Adipocyte (in vitro differentiated cells): Measurements from ENCODE around the gene PARD3.
A peak's percentile ranks its signal among the peaks of the same experiment; 100 is the strongest.

Source experiments
- DNase-seq: peaks from one replicate; pipeline ENCODE4 v3.0.0-alpha.2; 2015; ENCODE audit warnings: low read depth
- H3K27me3 ChIP-seq: replicated peaks from 2 replicates; pipeline ENCODE4 v1.7.0; 2013; ENCODE audit warnings: mild to moderate bottlenecking, low read length, moderate library complexity; ENCODE audit not compliant: control insufficient read depth, insufficient read depth
- H3K36me3 ChIP-seq: 2 replicates; pipeline ENCODE4 v1.7.0; 2013; ENCODE audit warnings: low read length, mild to moderate bottlenecking, moderate library complexity; ENCODE audit not compliant: control insufficient read depth, insufficient read depth, severe bottlenecking
- H3K4me1 ChIP-seq: 2 replicates; pipeline ENCODE4 v1.7.0; 2013; ENCODE audit warnings: mild to moderate bottlenecking, low read length, moderate library complexity; ENCODE audit not compliant: control insufficient read depth, insufficient read depth
- H3K4me3 ChIP-seq: 2 replicates; pipeline ENCODE4 v1.7.0; 2013; ENCODE audit warnings: mild to moderate bottlenecking, low read length, moderate library complexity
- H3K9ac ChIP-seq: 2 replicates; pipeline ENCODE4 v1.7.0; 2013; ENCODE audit warnings: mild to moderate bottlenecking, low read length, moderate library complexity
- H3K9me3 ChIP-seq: 2 replicates; pipeline ENCODE4 v1.7.0; 2013; ENCODE audit warnings: mild to moderate bottlenecking, low read length, moderate library complexity; ENCODE audit not compliant: control insufficient read depth

Gene PARD3

DNA sequence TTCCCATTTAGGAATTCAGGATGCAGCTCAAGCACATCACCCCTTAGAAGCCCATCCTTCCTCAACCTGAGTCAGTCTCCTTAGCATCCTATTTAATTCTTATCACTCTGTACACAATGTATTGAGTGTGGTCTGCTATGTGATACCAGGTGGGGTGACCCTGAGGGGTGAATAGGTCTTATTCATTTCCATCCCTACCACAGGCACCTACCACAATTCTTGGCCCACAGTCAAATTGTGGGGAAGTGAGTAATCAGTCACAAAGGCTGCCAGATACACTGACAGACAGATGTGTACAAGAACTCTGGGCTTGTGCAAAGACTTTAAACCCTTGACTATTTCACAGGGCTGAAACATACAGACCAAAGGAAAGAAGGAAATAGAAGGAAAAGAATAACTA is 560.5 kb downstream of the PARD3 start:
- peak; percentile 36 for DNase-seq

GRCh38 chr10:34252111-34252510 is 563.0 kb downstream of the PARD3 start:
- Histone ChIP-seq H3K9me3 (no peaks in the 10 kb centered on the region), H3K36me3 (no peaks in the 10 kb centered on the region), H3K27me3 (no peaks in the 10 kb centered on the region), H3K9ac (no peak overlapping the region), H3K4me3 (no peak overlapping the region), H3K4me1 (peaks cover 7% of the 10 kb centered on the region)
- no peak for DNase-seq

More for the DNA sequence above, 560.5 kb downstream of the PARD3 start:
- Histone ChIP-seq H3K4me3 (no peak overlapping the region), H3K4me1 (peaks cover 7% of the 10 kb centered on the region), H3K9ac (no peak overlapping the region), H3K27me3 (no peaks in the 10 kb centered on the region), H3K9me3 (peaks cover 5% of the 10 kb centered on the region), H3K36me3 (no peaks in the 10 kb centered on the region)

DNA sequence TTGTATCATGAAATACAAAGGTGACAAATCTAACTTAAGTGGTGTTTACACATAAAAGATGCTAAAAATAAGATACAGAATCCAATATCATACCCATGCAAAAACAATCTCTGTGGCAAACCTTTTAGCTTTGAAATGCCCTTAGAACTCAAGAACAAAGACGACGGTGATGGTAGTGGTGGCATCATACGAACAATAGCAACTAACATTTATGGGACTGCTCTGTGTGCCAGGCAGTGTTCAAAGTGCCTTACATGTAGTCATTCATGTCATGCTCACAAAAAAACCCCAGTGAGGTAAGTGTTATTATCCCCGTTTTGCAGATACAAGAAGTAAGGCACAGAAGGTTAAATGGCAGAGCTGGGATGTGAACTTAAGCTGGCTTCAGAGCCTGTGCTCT is 563.9 kb downstream of the PARD3 start:
- Histone ChIP-seq H3K4me3 (no peak overlapping the region), H3K4me1 (peaks cover 7% of the 10 kb centered on the region), H3K27me3 (no peaks in the 10 kb centered on the region), H3K9ac (no peak overlapping the region), H3K9me3 (no peaks in the 10 kb centered on the region), H3K36me3 (no peaks in the 10 kb centered on the region)
- DNase-seq = no peak

DNA sequence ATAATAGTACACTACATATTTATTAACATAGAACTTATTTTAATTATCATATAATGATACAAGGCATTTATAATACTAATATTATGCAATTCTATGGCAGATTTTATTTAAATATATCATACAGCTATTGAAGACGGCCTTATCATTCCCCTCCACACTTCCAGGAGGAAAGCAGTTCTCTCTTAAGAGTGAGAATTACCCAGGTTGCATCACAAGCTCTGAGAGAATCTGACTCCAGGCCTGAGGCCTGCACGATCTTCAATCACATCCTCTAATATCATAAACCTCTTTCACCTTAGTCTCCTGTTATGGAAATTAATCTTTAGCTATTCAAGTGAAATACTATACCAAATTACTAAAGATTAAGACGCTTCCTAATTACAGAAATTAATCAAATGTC is 564.4 kb downstream of the PARD3 start:
- Histone ChIP-seq H3K4me3 (no peak overlapping the region), H3K4me1 (peaks cover 7% of the 10 kb centered on the region), H3K27me3 (no peaks in the 10 kb centered on the region), H3K9me3 (no peaks in the 10 kb centered on the region), H3K36me3 (no peaks in the 10 kb centered on the region), H3K9ac (no peak overlapping the region)
- no peak for DNase-seq

DNA sequence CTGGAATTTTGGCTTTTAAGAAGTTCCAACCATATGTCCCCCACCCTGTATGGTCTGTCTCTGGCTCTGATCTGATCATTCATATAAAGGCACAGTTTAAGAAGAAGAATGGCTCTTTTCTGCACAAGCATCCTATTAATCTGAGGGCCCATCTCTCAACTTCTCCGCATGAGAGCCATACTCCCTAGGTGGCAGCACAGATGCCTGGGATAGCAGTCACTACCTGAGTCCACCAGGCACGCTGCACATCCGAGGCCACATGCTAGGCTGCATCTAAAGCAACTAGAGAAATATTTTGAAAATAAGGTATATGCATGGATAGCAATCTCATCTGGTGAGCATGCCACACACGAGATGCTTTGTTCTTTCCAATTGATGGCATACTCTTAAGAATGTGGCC is 565.5 kb downstream of the PARD3 start:
- Histone ChIP-seq H3K4me1 (no peaks in the 10 kb centered on the region), H3K9ac (no peak overlapping the region), H3K36me3 (no peaks in the 10 kb centered on the region), H3K4me3 (no peak overlapping the region), H3K9me3 (no peaks in the 10 kb centered on the region), H3K27me3 (no peaks in the 10 kb centered on the region)
- no peak for DNase-seq

GRCh38 chr10:34247560-34247959 is 567.5 kb downstream of the PARD3 start:
- DNase-seq = no peak
- Histone ChIP-seq H3K36me3 (no peaks in the 10 kb centered on the region), H3K27me3 (no peaks in the 10 kb centered on the region), H3K4me3 (no peak overlapping the region), H3K4me1 (no peaks in the 10 kb centered on the region), H3K9ac (no peak overlapping the region), H3K9me3 (no peaks in the 10 kb centered on the region)

- no peak overlapping the region for H3K4me3 ChIP-seq
- peaks cover 13% of the 10 kb centered on the region for H3K4me1 ChIP-seq
- no peaks in the 10 kb centered on the region for H3K27me3 ChIP-seq
- no peaks in the 10 kb centered on the region for H3K9me3 ChIP-seq
- DNase-seq = no peak
- H3K9ac ChIP-seq = no peak overlapping the region
- H3K36me3 ChIP-seq = no peaks in the 10 kb centered on the region
These were observed 570.2 kb downstream of the PARD3 start for GRCh38 chr10:34244756-34245484.

DNA sequence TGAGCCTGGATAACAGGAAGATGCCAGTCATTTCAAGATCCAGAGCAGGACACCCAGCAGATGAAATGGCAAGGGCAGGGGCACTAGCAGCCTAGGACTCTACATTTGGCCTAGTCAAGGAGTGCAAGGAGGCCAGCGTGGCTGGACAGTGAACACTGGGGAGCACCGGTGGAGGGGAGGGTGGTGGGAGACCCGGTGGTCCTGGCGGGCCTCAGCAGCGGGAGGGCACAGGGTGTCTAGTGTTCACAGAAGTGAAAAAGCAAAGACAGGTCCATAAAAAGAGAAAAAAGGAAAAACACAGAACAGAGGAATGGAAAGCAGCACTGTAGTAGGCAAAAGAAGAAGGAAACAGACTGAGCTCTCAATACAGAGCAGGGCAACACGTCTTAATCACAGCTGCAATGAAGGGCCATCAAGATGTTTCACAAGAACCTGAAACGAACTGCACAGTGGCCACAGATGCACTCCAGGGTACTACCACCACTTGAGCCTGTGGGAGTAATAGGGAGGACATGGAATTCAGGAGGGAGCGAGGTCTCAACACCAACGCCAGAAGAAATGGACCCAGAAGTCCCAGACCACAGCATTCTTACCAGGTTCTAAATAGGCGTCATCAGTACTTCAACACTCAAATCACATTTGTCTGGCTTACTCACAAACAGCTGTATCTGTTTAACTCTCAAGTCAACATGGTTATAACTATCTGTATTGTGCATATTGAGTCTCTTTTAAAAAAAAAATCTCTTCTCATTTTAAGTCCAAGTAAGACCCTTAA is 573.7 kb downstream of the PARD3 start:
- Histone ChIP-seq H3K9ac (no peak overlapping the region), H3K9me3 (no peaks in the 10 kb centered on the region), H3K4me3 (no peak overlapping the region), H3K27me3 (no peaks in the 10 kb centered on the region), H3K36me3 (no peaks in the 10 kb centered on the region), H3K4me1 (peaks cover 16% of the 10 kb centered on the region)
- DNase-seq = no peak

DNA sequence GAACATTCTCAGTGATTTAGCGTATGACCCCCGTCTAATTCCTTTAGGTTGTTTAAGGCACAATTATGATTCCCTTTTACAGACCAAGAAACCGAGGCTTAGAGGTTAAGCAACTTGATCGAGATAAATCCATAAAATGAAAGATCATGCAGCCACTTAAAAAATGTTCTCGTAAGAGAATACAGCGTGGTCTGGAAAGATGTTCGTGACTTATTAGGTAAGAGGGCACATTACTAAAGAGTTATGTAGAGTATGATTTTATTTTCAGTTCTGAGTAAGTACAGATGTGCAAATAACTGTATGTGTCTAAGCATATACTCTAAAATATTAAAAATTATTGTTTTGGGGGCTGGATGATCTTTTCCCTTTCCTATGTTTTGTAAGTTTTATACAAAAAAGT is 575.1 kb downstream of the PARD3 start:
- Histone ChIP-seq H3K9ac (peak overlapping the region; percentile 37), H3K36me3 (no peaks in the 10 kb centered on the region), H3K4me3 (no peak overlapping the region), H3K9me3 (no peaks in the 10 kb centered on the region), H3K4me1 (peaks cover 16% of the 10 kb centered on the region), H3K27me3 (no peaks in the 10 kb centered on the region)
- DNase-seq = no peak

DNA sequence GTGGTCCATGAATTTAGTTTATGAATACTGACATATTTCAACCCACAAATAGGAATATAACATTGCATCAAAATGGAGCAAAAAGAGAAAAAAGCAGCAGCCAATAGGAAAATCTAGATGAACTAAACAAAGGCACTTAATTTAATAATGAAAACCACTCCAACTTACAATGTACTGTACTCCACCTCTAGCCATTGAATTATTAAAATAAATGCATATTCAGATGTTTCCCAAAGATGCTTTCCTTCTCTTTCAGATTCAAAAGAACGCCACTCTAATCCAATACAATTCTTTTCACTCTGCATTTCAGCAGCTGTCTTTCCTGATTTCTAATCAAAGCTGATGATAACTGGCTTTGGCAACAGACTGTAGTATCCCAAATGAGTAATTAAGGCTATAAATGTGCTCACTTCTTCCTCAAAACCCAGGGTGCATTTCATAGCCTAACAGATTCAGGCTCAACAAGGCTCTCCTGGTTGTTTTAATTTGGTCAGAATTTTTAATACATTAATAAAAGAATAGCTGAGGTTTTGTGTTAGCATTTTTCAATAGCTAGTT is 577.1 kb downstream of the PARD3 start:
- Histone ChIP-seq H3K9ac (no peak overlapping the region), H3K27me3 (no peaks in the 10 kb centered on the region), H3K36me3 (no peaks in the 10 kb centered on the region), H3K4me3 (no peak overlapping the region), H3K9me3 (no peaks in the 10 kb centered on the region), H3K4me1 (peaks cover 16% of the 10 kb centered on the region)
- no peak for DNase-seq

GRCh38 chr10:34236931-34237330 is 578.2 kb downstream of the PARD3 start:
- no peaks in the 10 kb centered on the region for H3K9me3 ChIP-seq
- no peaks in the 10 kb centered on the region for H3K27me3 ChIP-seq
- DNase-seq = no peak
- H3K4me1 ChIP-seq = peaks cover 16% of the 10 kb centered on the region
- H3K9ac ChIP-seq = no peak overlapping the region
- no peak overlapping the region for H3K4me3 ChIP-seq
- H3K36me3 ChIP-seq = no peaks in the 10 kb centered on the region
